ENCODE results near the gene PLA2R1.

Gene PLA2R1

DNA sequence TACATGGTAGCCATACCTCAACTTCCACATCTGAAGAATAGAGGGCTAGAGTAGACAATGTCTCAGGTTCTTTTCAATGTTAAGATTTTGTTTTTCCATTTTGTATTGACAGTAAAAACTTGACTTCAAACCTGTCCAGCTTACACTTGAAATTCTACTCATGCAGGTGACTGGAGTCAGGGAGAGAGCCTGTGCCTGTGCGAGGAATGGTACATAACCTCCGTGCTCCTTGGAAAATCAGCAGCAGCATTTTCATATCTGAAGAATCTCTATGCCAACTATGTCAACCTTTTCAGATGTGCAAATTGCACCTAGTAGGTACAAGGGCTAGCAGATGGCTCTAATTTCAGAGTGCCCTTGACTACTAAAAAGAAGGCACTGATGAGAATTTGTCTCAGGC is 2.1 kb downstream of the PLA2R1 start:
- CTCF ChIA-PET = interaction anchor here (0.6 kb wide), 1 partner anchor 1115 kb away, joined by 4 read pairs; no protein-coding TSS in a partner anchor
- no peak overlapping the region for H3K27ac ChIP-seq
- POLR2A ChIA-PET (ENCODE audit: low non-redundant PET) = no interaction called here
- TF ChIP-seq, protein P1, sequence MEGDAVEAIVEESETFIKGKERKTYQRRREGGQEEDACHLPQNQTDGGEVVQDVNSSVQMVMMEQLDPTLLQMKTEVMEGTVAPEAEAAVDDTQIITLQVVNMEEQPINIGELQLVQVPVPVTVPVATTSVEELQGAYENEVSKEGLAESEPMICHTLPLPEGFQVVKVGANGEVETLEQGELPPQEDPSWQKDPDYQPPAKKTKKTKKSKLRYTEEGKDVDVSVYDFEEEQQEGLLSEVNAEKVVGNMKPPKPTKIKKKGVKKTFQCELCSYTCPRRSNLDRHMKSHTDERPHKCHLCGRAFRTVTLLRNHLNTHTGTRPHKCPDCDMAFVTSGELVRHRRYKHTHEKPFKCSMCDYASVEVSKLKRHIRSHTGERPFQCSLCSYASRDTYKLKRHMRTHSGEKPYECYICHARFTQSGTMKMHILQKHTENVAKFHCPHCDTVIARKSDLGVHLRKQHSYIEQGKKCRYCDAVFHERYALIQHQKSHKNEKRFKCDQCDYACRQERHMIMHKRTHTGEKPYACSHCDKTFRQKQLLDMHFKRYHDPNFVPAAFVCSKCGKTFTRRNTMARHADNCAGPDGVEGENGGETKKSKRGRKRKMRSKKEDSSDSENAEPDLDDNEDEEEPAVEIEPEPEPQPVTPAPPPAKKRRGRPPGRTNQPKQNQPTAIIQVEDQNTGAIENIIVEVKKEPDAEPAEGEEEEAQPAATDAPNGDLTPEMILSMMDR (conservative IDR thresholded peaks at IDR 0.05; ENCODE audit: low read depth) = no peak
- no peak for DNase-seq (ENCODE audit: low spot score)

DNA sequence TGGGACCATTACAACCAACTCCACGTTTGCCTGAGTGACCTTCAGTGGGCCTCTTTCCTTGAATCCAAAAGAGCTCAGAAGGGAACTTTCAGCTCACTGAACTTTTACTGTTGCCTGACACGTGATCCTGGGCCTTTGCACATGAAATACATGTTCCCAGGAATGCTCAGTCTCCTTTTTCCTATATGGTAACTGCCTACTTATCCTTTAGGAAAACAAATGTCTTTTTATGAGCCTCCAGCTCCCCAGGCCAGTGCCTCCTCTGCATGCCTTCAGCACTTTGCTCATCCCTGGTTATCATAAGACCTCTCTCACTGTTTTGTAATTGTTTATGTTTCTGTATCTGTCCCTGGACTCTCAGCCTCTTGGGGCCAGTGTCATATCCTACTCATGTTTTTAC is 5.1 kb downstream of the PLA2R1 start:
- TF ChIP-seq, protein P1 (conservative IDR thresholded peaks at IDR 0.05; ENCODE audit: low read depth) = no peak
- peak overlapping the region; percentile 66 for H3K27ac ChIP-seq
- CTCF ChIA-PET = interaction anchor here (0.6 kb wide), 1 partner anchor 101 kb away, joined by 3 read pairs; no protein-coding TSS in a partner anchor
- POLR2A ChIA-PET (ENCODE audit: low non-redundant PET) = no interaction called here
- no peak for DNase-seq (ENCODE audit: low spot score)

DNA sequence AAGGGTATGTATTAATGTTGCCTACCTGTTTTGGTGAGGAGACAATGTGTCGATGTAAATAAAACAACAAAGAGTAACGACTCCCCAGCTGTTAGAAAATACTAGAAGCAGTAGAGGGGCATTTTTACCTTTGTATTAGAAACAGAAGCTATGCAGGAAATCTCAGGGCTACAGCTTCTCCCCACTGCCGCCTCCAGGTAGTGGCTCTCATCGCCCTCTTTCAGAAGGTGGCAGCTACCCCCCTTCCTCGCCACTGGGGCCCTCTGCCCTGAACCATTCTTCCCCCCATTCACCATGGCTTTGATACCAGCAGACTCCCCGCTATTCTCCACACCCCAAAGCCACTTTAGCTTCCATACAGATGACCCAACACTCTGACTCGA is 6.7 kb downstream of the PLA2R1 start:
- peak overlapping the region; percentile 61 for H3K27ac ChIP-seq
- ChIA-PET CTCF (no interaction called here), POLR2A (ENCODE audit: low non-redundant PET) (no interaction called here)
- TF ChIP-seq, protein P1 (conservative IDR thresholded peaks at IDR 0.05; ENCODE audit: low read depth) = no peak
- no peak for DNase-seq (ENCODE audit: low spot score)

DNA sequence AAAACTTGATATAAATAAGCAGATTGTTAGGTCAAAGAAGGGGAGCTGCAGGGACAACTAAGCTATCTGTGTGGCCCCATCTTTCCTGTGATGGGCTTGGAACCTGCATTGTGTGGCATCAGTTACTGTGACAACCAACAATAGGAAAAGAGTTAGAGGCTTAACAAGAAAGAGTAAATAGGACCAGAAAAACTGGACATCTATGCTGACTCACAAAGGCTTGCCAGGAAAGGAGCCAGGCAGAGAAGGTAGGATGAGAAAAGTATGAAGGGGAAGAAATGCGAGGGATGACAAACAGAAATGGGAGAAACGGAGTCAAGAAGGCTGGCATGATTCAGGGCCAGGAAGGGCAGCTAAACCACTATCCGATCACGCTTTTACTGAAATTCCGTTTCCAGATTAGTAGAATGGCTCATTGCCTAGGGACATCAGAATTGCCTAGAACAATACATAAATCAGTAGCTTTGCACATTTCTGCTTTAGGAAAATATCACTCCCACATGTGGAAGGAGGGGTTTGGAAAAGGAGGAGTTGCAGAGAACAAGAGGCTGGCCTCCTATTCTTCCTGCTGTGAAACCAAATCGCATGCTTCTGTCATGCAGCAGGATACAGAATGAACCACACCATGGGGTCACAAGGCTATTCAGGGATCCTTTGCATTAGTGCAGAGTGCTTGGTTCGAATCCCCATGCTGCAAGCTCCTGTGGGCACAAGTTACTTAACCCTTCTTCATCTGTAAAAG is 7.3 kb downstream of the PLA2R1 start:
- TF ChIP-seq, protein P1 (conservative IDR thresholded peaks at IDR 0.05; ENCODE audit: low read depth) = no peak
- POLR2A ChIA-PET (ENCODE audit: low non-redundant PET) = no interaction called here
- no peak for DNase-seq (ENCODE audit: low spot score)
- peak overlapping the region; percentile 61 for H3K27ac ChIP-seq
- CTCF ChIA-PET = interaction anchor here (0.6 kb wide), 1 partner anchor 202 kb away, joined by 3 read pairs; no protein-coding TSS in a partner anchor

DNA sequence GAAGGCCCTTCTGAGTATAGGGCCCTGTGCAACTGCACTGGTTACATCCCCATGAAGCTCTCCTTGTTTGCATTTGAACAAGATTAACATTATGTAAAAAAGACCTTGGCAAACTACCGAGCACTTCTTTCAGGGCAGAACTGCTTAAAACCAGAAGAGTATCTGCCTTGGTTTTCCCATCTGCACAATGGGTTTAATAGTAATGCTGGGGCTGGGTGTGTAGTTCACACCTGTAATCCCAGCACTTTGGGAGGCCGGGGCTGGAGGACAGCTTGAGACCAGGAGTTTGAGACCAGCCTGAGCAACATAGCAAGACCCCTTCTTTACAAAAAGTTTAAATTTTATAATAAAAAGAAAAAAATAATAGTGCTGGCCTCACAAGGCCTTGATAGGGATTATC is 8.5 kb downstream of the PLA2R1 start:
- peak overlapping the region; percentile 59 for H3K27ac ChIP-seq
- ChIA-PET POLR2A (ENCODE audit: low non-redundant PET) (no interaction called here), CTCF (no interaction called here)
- TF ChIP-seq, protein P1 (conservative IDR thresholded peaks at IDR 0.05; ENCODE audit: low read depth) = no peak
- DNase-seq (ENCODE audit: low spot score) = no peak

DNA sequence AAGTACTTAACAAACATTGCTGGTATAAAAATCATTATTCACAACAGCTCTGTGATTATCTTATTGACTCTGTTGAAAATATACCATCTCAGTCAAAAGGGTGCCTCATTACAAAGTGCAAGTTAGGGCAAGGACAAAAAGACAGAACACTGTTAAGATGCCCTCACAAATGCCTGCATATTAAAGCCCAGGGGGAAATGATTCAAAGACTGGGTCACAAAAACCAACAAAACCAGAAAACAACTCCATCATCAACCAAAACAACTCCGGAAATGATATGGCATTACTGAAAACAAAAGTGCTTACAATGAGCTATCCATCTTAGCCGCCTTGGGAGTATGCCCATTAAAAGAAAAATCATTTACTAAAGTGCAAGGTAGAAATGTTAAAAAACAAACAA is 9.9 kb downstream of the PLA2R1 start:
- POLR2A ChIA-PET (ENCODE audit: low non-redundant PET) = no interaction called here
- TF ChIP-seq, protein P1 (conservative IDR thresholded peaks at IDR 0.05; ENCODE audit: low read depth) = no peak
- H3K27ac ChIP-seq = no peak overlapping the region
- no peak for DNase-seq (ENCODE audit: low spot score)
- CTCF ChIA-PET = no interaction called here

All from RWPE1 (cell line).